NK-92 treated with Interleukin-12 subunit alpha and Interleukin-12 subunit beta, amount 100 ng/mL, for 24 hours (cell line): ENCODE data around the gene ENO2.
"Not testable (repeated sequence)": the region's sequence is repeated elsewhere in the genome, so short reads cannot be mapped to it uniquely, and the experiment has no call there.

Experiments
- DNase-seq: peaks from one replicate; lab custom pipeline; 2025; lab: John Stamatoyannopoulos, UW

Gene ENO2

GRCh38 chr12:6886206-6886999, 28.0 kb upstream of the ENO2 start:
- not testable (repeated sequence) for DNase-seq

DNA sequence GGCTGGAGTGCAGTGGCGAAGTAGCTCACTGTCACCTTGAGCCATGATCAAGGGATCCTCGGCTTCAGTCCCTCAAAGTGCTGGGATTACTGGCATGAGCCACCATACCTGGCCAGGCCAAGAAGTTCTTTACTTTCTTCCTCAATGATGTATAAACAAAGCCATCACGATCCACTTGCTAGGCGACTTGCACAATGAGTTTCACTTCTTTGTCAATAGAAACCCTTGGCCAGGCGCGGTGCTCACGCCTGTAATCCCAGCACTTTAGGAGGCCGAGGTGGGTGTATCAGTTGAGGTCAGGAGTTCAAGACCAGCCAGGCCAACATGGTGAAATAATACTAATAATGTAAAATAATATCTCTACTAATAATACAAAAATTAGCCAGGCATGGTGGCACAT, 26.9 kb upstream of the ENO2 start:
- no peak for DNase-seq

- no peak for DNase-seq
Observed at GRCh38 chr12:6888360-6888759, 26.0 kb upstream of the ENO2 start.

GRCh38 chr12:6888794-6889193, 25.6 kb upstream of the ENO2 start:
- not testable (repeated sequence) for DNase-seq

- DNase-seq = not testable (repeated sequence)
Observed at GRCh38 chr12:6889775-6890573, 24.4 kb upstream of the ENO2 start.

DNA sequence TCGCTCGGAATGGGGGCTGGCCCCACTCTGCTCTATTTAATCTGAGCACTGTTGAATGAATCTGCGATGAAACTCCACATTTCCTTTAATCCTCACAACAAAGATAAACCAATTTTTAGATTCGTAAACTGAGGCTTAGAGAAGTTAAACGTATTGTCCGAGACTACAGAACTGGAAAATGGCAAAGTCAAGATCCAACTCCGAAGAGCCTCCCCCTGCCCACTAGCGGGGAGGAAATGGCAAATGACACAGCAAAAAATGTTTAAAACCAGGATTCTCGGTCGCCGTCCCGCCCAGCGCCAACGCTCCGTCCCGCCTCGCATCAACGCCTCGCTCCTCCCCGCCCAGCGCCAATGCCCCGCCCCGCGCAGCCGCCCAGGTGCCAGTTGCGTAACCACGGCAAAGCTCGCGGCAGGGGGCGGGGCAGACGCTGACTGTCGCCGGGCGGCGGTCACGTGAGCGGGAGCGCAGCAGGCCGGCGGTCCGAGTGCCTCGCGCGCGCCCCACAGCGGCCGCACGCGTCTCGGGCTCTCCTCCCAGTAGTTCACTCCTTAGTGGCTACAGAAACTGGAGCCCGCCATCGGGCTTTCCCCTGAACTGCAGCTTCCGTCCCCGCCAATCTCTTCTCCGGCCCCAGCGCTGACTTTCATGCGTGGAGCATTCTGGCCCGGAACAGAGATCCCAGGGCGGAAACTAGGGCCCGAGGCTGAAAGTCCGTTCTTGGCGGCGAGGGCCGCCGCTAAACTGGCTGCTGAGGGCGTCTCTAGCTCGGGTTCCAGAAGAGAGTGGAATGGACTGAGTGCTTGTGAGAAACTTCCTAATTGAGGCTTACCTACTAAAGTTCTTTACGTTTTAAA, 23.4 kb upstream of the ENO2 start:
- peak; percentile 82 for DNase-seq

GRCh38 chr12:6891646-6892001, 22.8 kb upstream of the ENO2 start:
- no peak for DNase-seq

GRCh38 chr12:6892683-6893082, 21.7 kb upstream of the ENO2 start:
- not testable (repeated sequence) for DNase-seq

DNA sequence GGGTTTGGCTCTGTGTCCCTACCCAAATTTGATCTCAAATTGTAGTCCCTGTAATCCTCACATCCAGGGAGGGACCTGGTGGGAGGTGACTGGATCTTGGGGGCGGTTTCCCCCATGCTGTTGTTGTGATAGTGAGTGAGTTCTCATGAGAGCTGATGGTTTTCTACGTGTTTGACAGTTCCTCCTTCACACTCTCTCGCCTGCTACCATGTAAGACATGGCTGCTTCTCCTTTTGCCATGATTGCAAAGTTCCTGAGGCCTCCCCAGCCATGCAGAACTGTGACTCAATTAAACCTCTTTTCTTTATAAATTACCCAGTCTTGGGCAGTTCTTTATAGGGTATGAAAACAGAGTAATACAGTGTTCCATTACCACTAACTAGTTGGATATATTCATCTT, 20.1 kb upstream of the ENO2 start:
- DNase-seq = no peak

DNA sequence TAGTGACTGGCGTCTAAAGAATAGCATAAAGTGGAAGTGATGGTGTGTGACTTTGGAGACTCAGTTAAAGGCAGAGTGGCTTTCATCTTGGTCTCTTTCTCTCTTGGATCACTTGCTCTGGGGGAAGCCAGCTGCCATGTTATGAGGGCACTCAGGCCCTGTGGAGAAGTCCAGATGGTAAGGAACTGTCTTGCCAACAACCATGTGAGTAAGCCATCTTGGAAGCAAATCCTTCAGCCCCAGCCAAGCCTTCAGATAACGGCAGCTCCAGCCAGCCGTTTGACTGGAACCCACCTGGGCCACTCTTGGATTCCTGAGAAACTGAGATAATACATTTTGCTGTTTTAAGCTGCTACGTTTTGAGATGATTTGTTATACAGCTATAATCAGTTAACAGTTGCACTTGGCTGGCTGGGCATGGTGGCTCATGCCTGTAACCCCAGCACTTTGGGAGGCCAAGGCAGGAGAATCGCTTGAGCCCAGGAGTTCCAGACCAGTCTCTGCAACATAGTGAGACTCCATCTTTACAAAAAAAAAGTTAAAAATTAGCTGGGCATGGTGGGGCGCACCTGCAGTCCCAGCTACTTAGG, 17.4 kb upstream of the ENO2 start:
- no peak for DNase-seq

GRCh38 chr12:6899427-6899826, 15.0 kb upstream of the ENO2 start:
- DNase-seq = no peak

DNA sequence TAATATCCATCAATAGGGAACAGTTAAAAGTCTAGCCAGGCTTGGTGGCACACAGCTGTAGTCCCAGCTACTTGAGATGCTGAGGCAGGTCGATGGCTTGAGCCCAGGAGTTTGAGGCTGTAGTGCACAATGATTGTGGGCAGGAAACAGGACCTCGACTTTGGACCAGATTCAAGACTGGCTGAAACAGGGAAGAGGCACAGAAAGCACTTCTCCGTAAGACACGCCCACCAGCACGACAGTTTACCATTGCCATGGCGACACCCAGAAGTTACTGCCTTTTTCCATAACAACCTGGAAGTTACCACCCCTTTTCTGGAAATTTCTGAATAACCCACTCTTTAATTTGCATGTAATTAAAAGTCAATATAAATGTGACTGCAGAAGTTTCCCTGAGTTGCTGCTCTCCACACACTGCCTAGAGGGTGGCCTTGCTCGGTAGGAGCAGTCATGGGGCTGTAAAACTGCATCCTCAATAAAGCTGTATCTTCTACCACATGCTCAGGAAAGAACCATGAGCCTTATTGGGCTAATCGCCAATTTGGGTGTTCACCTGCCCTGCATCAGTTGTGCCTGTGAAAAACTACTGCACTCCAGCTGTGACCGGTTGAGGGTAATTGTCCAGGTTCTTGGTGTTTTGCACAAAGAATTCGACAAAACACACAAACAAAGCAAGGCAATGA, 14.4 kb upstream of the ENO2 start:
- DNase-seq = no peak

DNA sequence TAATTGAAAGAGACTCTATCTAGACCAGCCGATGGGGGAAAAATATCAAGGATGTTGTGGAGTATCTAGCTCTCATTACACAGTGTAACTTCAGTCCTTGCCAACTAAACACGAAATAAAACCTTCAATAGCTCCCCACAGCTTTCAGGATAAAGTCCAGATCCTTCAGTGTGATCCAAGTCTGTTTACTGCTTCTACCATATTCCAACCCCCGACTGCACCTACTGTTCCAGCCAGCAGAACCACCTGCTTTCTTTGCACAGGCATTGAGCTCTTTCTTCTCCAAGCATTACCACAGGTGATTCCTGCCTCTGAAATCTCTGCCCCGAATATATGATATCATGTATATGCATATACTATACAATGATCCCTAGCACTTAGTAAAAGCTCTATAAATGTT, 11.9 kb upstream of the ENO2 start:
- no peak for DNase-seq

GRCh38 chr12:6903722-6904121, 10.7 kb upstream of the ENO2 start:
- DNase-seq = no peak

DNA sequence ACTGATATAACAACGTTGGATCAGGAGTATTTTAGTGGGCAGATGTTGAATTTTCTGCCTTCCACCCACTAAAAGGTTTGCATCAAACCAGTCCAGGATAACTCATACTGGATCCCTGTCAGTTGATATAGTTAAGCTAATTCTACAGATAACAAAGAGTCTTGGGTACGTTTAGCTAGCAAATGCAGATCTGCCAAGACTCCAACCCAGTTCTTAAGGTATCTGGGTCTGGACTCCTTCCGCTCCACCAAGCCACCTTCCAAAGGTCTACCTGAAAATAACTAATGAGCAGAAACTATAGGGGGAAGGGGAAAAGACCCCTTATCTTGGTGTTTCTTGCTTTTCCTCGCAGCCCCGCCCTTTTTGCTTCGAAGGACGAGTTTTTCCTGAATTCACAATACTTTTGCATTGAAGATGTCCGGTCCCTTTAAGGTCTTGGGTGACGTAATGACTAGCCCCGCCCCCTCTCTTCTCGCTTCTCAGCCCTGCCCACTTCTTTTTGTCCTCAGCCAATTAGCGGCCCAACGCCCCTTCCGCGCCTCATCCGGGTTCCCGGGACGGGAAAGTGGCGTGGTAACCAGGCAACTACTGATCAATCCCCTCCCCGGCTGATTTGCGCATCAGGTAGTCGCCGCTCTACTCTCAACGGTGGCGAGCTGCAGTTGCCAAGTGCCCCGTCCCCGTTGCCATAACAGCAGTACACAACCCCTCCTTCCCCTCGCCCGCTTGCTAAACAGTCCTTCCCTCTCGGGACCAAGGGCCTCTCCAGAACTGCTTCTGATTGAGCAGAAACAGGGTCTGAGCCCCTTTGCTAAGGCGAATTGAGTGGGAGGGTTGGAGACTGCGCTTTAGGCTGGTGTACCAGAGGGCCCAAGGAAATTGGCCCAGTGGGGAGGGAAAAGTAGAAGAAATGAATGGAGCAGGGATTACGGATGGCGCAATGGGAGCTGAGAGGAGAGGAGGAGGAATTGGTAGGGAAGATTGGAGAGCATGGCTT, 9.8 kb upstream of the ENO2 start, which contains the start of gene LRRC23:
LRRC23 (plus strand) TSS at position 543 of the 997 bp plus-strand sequence. CDS start 812 bp downstream, outside the sequence.
- DNase-seq = peak; percentile 80

GRCh38 chr12:6905414-6906040, 8.9 kb upstream of the ENO2 start:
- no peak for DNase-seq

DNA sequence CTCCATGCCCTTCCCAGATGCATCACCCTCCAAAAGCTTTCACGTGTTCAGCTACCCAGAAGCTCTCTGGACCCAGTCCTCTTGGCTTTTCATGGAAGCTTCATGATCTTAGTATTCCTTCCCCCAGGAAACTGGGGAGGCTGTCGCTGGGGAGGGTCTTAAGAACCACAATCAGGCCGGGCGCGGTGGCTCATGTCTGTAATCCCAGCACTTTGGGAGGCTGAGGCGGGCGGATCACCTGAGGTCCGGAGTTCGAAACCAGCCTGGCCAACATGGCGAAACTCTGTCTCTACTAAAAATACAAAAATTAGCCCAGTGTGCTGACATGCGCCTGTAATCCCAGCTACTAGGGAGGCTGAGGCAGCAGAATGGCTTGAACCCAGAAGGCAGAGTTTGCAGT, 6.2 kb upstream of the ENO2 start:
- DNase-seq = not testable (repeated sequence)

DNA sequence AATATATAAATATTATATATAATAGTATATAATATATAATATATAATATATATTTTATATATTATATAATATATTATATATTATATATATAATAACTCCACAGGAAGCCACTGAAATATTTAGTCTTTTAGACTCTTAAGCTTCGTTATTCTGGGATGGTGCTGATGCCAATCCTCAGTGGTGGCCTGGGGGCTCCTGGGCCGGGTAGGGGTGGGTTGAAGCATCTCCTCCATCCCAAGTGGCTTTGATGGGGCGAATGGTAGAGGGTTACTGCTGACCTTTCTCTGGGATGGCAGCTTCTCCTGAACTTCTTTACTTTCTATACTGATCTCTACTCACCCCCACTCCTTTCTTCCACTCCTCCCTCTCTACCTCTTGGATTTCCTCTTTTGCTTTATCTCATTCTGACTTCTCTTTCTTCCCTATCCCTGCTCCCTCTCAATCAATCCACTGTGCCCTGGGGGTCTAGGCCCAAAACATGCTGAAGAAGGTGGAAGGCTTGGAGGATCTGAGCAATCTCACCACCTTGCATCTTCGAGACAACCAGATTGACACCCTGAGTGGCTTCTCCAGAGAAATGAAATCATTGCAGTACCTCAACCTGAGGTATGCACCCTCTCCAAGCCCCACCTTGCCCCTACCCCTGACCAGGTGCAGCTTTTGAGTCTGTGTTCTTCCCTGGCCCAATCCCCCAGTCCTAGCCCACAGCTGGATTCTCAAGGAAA, 4.8 kb upstream of the ENO2 start:
- no peak for DNase-seq
